AG20443 (cell line): ENCODE data around the gene C2orf81.

Experiments used
- DNase-seq: peaks from one replicate; pipeline ENCODE4 v3.0.0; 2012; ENCODE audit warnings: low spot score, mixed read lengths

Gene C2orf81

GRCh38 chr2:74390606-74391005, 30.8 kb downstream of the C2orf81 start:
- DNase-seq: no peak

GRCh38 chr2:74387346-74387745, 34.1 kb downstream of the C2orf81 start:
- peak; percentile 59 for DNase-seq

GRCh38 chr2:74385396-74385795, 36.0 kb downstream of the C2orf81 start:
- no peak for DNase-seq

- peak; percentile 26 for DNase-seq
Measured at GRCh38 chr2:74384051-74384450, 37.4 kb downstream of the C2orf81 start.

GRCh38 chr2:74383254-74383653, 38.2 kb downstream of the C2orf81 start:
- peak; percentile 48 for DNase-seq

GRCh38 chr2:74381751-74382150, 39.7 kb downstream of the C2orf81 start:
- DNase-seq: no peak

DNA sequence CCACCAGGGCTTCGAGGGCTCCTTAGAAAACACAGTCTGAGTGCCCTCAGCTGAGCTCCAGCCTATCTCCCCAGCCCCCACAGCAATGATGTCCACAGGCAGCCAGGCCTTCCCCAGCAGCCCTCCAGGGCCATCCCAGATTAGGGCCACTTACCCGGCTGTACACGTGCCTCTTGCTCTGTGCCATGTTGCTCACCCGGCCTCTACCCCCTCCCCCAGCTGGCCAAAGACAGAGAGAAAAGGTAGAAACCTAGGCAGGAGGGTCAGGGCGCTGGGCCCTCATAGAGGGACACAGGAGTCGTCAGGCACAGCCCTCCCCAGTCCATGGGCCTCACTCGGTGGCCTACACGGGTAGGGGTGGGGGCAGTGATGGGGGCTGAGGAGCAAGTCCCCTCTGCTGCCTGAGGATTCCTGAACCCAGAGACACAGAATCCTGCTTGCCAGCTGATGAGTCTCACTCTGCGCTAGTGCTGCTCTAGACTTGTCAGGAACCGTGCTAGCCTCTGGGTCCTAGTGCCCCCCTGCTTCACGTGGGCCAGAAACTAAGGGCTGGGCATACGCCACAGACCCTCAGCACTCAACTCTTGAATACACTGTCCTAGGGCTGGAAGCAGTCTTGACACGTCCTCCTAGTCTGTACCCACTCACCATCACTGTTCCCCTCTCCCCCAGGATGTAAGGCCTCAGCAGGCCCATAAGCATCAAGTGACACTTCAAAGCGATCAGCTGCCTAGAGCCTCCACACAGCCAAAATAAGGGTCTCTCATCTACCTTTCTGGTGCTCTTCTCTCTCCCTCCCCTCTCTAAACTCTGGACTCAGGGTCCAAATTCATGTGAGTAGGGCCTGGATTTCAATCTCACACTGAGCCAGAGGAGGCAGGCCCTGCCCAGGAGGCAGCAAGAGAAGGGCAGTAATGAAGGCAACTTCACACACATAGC, 41.3 kb downstream of the C2orf81 start, which contains the start of gene DCTN1:
DCTN1 (minus strand) TSS at position 461 of the 939 bp plus-strand sequence; CDS start at position 187, 274 bp downstream.
- DNase-seq: peak; percentile 89

DNA sequence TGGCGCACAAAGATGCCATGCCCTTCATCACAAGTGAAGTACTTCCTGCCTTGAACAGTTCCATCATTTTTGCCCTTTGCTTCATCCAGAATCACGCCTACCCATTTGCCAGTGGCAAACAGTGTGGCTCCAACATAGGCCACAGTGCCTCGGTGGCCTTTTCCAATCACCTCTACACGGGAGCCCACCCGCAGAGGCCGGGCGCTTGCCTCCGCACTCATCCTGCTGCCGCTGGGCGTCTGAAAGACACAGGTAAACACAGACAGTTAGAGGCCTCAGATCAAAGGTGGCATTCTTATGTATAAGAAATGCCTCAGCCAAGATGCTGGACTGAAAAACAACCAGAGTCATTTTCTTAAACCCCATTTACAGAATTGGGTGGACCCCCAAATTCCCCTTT, 43.4 kb downstream of the C2orf81 start:
- no peak for DNase-seq

- DNase-seq: no peak
Measured at GRCh38 chr2:74375838-74376237, 45.6 kb downstream of the C2orf81 start.

GRCh38 chr2:74374509-74375205, 46.8 kb downstream of the C2orf81 start:
- DNase-seq: peak; percentile 65

GRCh38 chr2:74373985-74374384, 47.4 kb downstream of the C2orf81 start:
- no peak for DNase-seq

GRCh38 chr2:74373221-74373676, 48.2 kb downstream of the C2orf81 start:
- DNase-seq: peak; percentile 43

DNA sequence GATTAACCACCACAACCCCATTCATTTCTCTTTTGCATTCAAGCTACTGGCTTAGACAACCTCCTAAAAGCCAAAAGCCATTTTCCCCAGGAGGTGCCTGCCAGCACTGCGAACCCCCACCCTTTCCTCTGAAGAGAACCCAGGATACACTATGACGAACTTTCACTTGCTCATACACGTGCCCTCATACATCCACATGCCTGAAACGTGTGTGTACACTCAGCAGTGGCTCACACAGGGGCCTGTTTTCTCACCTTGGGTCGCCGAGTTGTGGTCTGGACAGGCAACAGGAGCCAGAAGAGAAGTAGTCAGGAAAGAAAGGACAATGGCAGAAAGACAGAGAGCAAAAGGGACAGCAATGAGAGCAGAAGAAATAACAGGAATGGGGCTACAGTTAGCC, 48.7 kb downstream of the C2orf81 start:
- no peak for DNase-seq

DNA sequence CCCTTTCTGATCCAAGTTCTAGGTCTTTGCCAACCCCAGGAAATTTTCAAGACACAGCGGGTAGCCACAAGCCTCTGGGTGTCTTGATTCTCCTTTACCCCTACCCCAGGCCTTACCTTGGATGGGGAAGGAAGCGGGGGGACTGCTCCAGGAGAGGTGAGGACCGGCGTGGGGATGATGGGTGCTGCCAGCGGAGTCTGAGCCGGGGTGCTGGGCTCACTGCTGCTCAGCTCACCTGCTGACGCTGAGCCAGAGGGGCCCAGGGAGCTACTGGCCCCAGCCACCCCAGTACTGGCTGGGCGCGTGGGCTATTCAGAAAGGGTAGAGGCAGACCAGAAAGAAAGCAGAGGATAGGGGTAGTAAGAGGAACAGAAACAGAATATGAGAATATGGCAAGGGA, 50.0 kb downstream of the C2orf81 start:
- no peak for DNase-seq

DNA sequence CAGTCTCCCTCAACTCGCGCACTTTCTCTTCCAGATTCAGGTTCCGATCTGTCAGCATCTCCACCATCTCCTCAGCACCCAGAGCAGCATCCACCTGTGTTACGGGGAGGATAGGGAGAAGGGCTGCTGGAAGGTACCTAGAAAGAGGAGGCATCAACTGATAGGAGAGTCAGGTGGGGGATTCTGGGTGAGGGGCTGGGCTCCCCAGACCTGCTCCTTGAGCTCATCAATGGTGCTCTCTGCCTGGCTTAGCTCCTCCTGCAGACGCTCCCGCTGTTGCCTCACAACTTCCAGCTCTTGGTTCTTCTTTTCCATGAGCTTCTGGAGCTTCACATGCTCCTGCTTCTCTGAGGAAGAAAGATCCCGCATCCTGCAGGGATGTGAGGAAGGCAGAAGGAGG, 51.4 kb downstream of the C2orf81 start:
- DNase-seq: no peak

GRCh38 chr2:74368499-74368898, 52.9 kb downstream of the C2orf81 start:
- DNase-seq: no peak

DNA sequence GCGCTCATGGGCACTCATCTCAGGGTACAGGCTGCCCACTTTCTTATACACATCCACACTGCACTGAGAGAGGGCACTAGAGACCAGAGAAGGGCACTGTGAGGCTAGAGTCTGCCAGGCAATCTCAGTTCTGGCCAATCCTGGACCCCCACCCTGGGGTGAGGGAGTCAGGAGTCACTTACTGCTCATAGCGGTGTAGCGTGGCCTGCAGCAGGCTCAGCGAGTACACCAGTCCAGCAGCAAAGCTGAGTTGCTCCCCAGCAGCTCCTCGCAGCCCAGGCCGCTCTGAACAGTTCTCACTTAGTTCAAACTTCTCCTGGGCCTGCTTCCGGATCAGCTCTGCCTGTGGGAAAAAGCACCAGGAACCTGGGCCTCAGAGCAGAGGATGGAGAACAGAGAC, 53.6 kb downstream of the C2orf81 start:
- no peak for DNase-seq

DNA sequence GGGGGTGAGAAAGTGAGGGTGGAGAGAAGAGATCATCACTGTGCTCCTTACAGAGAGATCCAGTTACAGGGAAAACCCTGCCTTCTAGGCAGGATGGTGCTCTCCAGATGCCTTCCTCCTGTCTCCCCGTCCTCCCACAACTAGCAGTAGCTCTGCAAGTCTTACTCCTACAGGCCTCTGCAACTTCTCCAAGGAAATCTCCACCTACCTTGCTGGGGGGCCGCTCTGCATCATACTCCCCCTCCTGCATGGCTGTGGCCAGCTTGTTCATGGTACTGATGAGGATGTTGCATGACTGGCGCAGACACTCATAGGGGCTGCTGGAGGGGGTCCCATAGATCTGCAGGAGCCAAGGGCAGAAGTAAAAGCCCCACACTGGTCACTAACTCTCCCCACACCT, 55.4 kb downstream of the C2orf81 start:
- no peak for DNase-seq

- no peak for DNase-seq
Measured at GRCh38 chr2:74364533-74365505, 56.6 kb downstream of the C2orf81 start.
